Measurements from ENCODE around the gene FAR2.

DNA sequence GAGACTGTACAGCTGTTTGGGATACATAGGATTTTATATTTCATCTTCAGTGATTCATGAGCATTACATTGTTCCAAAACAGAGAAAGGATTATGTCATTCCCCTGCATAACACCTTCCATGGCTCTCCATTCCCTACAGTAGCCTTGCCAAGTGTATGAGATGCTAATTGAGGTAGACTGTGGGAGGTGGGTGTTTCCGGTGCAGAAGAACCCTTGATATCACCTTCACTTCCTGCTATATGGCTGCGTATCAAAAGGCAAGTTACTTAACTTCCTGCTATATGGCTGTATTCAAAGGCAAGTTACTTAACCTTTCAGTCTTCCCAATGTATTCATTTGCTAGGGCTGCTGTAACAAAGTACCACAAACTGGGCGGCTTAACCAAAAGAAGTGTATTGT lies 11.2 kb downstream of the FAR2 start:
- TF ChIP-seq, protein P1, sequence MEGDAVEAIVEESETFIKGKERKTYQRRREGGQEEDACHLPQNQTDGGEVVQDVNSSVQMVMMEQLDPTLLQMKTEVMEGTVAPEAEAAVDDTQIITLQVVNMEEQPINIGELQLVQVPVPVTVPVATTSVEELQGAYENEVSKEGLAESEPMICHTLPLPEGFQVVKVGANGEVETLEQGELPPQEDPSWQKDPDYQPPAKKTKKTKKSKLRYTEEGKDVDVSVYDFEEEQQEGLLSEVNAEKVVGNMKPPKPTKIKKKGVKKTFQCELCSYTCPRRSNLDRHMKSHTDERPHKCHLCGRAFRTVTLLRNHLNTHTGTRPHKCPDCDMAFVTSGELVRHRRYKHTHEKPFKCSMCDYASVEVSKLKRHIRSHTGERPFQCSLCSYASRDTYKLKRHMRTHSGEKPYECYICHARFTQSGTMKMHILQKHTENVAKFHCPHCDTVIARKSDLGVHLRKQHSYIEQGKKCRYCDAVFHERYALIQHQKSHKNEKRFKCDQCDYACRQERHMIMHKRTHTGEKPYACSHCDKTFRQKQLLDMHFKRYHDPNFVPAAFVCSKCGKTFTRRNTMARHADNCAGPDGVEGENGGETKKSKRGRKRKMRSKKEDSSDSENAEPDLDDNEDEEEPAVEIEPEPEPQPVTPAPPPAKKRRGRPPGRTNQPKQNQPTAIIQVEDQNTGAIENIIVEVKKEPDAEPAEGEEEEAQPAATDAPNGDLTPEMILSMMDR (IDR thresholded peaks at IDR 0.05; ENCODE audit: extremely low read depth in 1 of 2, insufficient read depth in 1 of 2, low read depth in 1 of 2, low read length in 2 of 2): no peak
- TF ChIP-seq POLR2AphosphoS5 (IDR thresholded peaks at IDR 0.05; ENCODE audit: insufficient read depth, low read depth, low read length): no peak

Data from endothelial cell of umbilical vein (primary cell).